ENCODE data around the gene PGP.

PGP gene

GRCh38 chr16:2200313-2200712 lies 14.3 kb downstream of the PGP start:
- no peak for DNase-seq (ENCODE audit: extremely low read depth in 1 of 2, low read depth in 1 of 2)

- no peak for DNase-seq (ENCODE audit: extremely low read depth in 1 of 2, low read depth in 1 of 2)
Observed at GRCh38 chr16:2199621-2200139, 15.0 kb downstream of the PGP start.

GRCh38 chr16:2199095-2199494 lies 15.5 kb downstream of the PGP start:
- DNase-seq (ENCODE audit: extremely low read depth in 1 of 2, low read depth in 1 of 2): no peak

- DNase-seq (ENCODE audit: extremely low read depth in 1 of 2, low read depth in 1 of 2): no peak
Observed at GRCh38 chr16:2198283-2198682, 16.4 kb downstream of the PGP start.

- no peak for DNase-seq (ENCODE audit: extremely low read depth in 1 of 2, low read depth in 1 of 2)
Observed at GRCh38 chr16:2197765-2198164, 16.9 kb downstream of the PGP start.

- no peak for DNase-seq (ENCODE audit: extremely low read depth in 1 of 2, low read depth in 1 of 2)
Observed at GRCh38 chr16:2196981-2197511, 17.6 kb downstream of the PGP start.

- DNase-seq (ENCODE audit: extremely low read depth in 1 of 2, low read depth in 1 of 2): no peak
Observed at GRCh38 chr16:2196162-2196980, 18.3 kb downstream of the PGP start, which contains the start of gene CASKIN1. CASKIN1 (minus strand) TSS chr16:2196605; CDS start chr16:2196432, 173 bp downstream.

GRCh38 chr16:2195322-2196161 lies 19.1 kb downstream of the PGP start:
- DNase-seq (ENCODE audit: extremely low read depth in 1 of 2, low read depth in 1 of 2): no peak

- no peak for DNase-seq (ENCODE audit: extremely low read depth in 1 of 2, low read depth in 1 of 2)
Observed at GRCh38 chr16:2194852-2195321, 19.8 kb downstream of the PGP start.

- no peak for DNase-seq (ENCODE audit: extremely low read depth in 1 of 2, low read depth in 1 of 2)
Observed at GRCh38 chr16:2194166-2194834, 20.3 kb downstream of the PGP start.

GRCh38 chr16:2191446-2191706 lies 23.3 kb downstream of the PGP start:
- no peak for DNase-seq (ENCODE audit: extremely low read depth in 1 of 2, low read depth in 1 of 2)

- DNase-seq (ENCODE audit: extremely low read depth in 1 of 2, low read depth in 1 of 2): no peak
Observed at GRCh38 chr16:2190659-2191445, 23.8 kb downstream of the PGP start.

GRCh38 chr16:2190002-2190658 lies 24.5 kb downstream of the PGP start:
- no peak for DNase-seq (ENCODE audit: extremely low read depth in 1 of 2, low read depth in 1 of 2)

GRCh38 chr16:2189252-2189893 lies 25.3 kb downstream of the PGP start:
- DNase-seq (ENCODE audit: extremely low read depth in 1 of 2, low read depth in 1 of 2): no peak

GRCh38 chr16:2188395-2188794 lies 26.2 kb downstream of the PGP start:
- no peak for DNase-seq (ENCODE audit: extremely low read depth in 1 of 2, low read depth in 1 of 2)

GRCh38 chr16:2187212-2187611 lies 27.4 kb downstream of the PGP start:
- no peak for DNase-seq (ENCODE audit: extremely low read depth in 1 of 2, low read depth in 1 of 2)

- no peak for DNase-seq (ENCODE audit: extremely low read depth in 1 of 2, low read depth in 1 of 2)
Observed at GRCh38 chr16:2186505-2186904, 28.1 kb downstream of the PGP start.

- no peak for DNase-seq (ENCODE audit: extremely low read depth in 1 of 2, low read depth in 1 of 2)
Observed at GRCh38 chr16:2186064-2186463, 28.6 kb downstream of the PGP start.

GRCh38 chr16:2184962-2185361 lies 29.7 kb downstream of the PGP start:
- no peak for DNase-seq (ENCODE audit: extremely low read depth in 1 of 2, low read depth in 1 of 2)

Data from activated CD8-positive, alpha-beta memory T cell treated with anti-CD3 and anti-CD28 coated beads for 1 hour (primary cell).